Loucy (cell line): ENCODE data around the gene RRP1B.
"Not testable (repeated sequence)": the region's sequence is repeated elsewhere in the genome, so short reads cannot be mapped to it uniquely, and the experiment has no call there.

Source experiments
- H2AFZ ChIP-seq: fragments of 200-600 bp; sonication (generic); 2 replicates; pipeline ENCODE4 v1.6.0; 2016; ENCODE audit warnings: antibody characterized with exemption, mild to moderate bottlenecking, low read length, moderate library complexity
- H3F3A ChIP-seq: fragments of 200-600 bp; 2 replicates; pipeline ENCODE4 v1.6.0; 2016; ENCODE audit warnings: antibody characterized with exemption, low read depth, mild to moderate bottlenecking
- H3K27me3 ChIP-seq: fragments of 200-600 bp; sonication (generic); 2 replicates; pipeline ENCODE4 v1.6.1; 2014; ENCODE audit warnings: low read length, mild to moderate bottlenecking; ENCODE audit not compliant: insufficient read depth, poor library complexity, severe bottlenecking
- H3K36me3 ChIP-seq: fragments of 200-600 bp; sonication (generic); 2 replicates; pipeline ENCODE4 v1.6.1; 2016; ENCODE audit warnings: low read length; ENCODE audit not compliant: insufficient read depth
- H3K4me1 ChIP-seq: fragments of 200-600 bp; sonication (generic); 2 replicates; pipeline ENCODE4 v1.5.1; 2014; ENCODE audit warnings: low read length, mild to moderate bottlenecking; ENCODE audit not compliant: insufficient read depth, poor library complexity, severe bottlenecking
- H3K4me2 ChIP-seq: fragments of 200-600 bp; sonication (generic); 2 replicates; pipeline ENCODE4 v1.6.0; 2014; ENCODE audit warnings: antibody characterized with exemption, low read length, low read depth, mild to moderate bottlenecking; ENCODE audit not compliant: poor library complexity, severe bottlenecking
- H3K4me3 ChIP-seq: fragments of 200-600 bp; sonication (generic); 2 replicates; pipeline ENCODE4 v1.5.1; 2014; ENCODE audit warnings: low read length, mild to moderate bottlenecking, mixed read lengths; ENCODE audit not compliant: poor library complexity, severe bottlenecking
- H3K79me2 ChIP-seq: fragments of 200-600 bp; sonication (generic); 2 replicates; pipeline ENCODE4 v1.6.1; 2014; ENCODE audit warnings: low read length; ENCODE audit not compliant: insufficient read depth
- H3K9ac ChIP-seq: fragments of 200-600 bp; sonication (generic); 2 replicates; pipeline ENCODE4 v1.6.0; 2014; ENCODE audit warnings: mild to moderate bottlenecking, low read depth, low read length, moderate library complexity; ENCODE audit not compliant: poor library complexity, severe bottlenecking
- H3K9me2 ChIP-seq: fragments of 200-600 bp; sonication (generic); replicated peaks from 2 replicates; pipeline ENCODE4 v1.6.1; 2016; ENCODE audit warnings: low read depth, low read length, mixed read lengths
- H3K9me3 ChIP-seq: fragments of 200-600 bp; sonication (generic); 2 replicates; pipeline ENCODE4 v1.6.1; 2014; ENCODE audit warnings: mild to moderate bottlenecking, antibody characterized with exemption, low read length, low read depth; ENCODE audit not compliant: insufficient read depth
- H4K20me1 ChIP-seq: fragments of 200-600 bp; sonication (generic); 2 replicates; pipeline ENCODE4 v1.6.0; 2014; ENCODE audit warnings: antibody characterized with exemption, low read length, mild to moderate bottlenecking; ENCODE audit not compliant: insufficient read depth, poor library complexity, severe bottlenecking
- EZH2phosphoT487 ChIP-seq: fragments of 200-600 bp; IDR thresholded peaks from 2 replicates; pipeline ENCODE4 v1.6.1; 2018; ENCODE audit warnings: antibody characterized with exemption, mild to moderate bottlenecking, moderate library complexity, borderline replicate concordance
- TF ChIP-seq, protein P1 (sequence below): fragments of 200-600 bp; sonication (generic); conservative IDR thresholded peaks from 2 replicates; pipeline ENCODE4 v1.5.1; 2014; ENCODE audit warnings: mild to moderate bottlenecking, antibody characterized with exemption, low read length

The RRP1B gene

DNA sequence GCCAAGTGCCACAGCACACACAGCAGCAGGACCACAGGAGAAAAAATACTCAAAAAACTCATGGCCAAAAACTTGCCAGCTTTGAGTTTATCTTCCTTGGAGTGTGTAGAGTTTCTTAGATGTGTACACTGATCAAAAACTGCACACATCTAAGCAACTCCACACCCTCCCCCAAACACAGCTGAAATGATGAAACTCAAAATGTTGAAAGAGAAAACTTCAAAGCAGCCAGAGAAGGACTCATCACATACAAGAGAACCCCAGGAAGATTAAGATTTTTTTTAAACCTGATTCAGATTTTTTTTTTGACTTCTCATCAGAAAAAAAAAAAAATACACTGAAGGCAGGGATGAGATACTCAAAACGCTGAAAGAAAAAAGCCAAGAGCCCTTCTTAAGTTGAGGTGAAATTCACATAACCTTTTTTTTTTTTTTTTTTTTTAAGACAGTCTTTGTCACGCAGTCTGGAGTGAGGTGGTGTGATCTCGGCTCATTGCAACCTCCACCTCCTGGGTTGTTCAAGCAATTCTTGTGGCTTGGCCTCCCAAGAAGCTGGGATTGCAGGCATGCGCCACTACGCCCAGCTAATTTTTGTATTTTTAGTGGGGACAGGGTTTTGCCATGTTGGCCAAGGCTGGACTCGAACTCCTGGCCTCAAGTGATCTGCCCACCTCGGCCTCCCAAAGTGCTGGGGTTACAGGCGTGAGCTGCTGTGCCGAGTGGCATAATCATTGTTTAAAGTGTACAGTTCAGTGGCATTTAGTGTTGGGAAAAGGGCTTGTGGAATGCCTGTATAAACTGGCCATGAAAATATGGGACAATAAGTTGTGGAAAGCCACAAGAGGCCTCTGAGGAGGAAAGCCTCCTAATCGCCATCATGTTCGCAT is 38.6 kb downstream of the RRP1B start:
- H3K9ac ChIP-seq = no peak overlapping the region
- H3K36me3 ChIP-seq = peaks cover 35% of the 10 kb centered on the region; the same call in 1 of the 2 replicates

DNA sequence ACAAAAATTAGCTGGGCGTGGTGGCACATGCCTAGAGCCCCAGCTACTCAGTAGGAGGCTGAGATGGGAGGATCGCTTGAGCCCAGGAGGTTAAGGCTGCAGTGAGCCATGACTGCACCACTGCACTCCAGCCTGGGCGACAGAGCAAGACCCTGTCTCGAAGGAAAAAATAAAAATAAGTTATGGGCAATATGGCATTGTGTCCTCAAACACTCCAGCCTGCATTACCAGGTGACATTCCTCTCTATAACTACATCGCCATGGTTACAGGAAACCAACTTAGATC is 40.1 kb downstream of the RRP1B start:
- not testable (repeated sequence) for H4K20me1 ChIP-seq, H2AFZ ChIP-seq, H3K4me3 ChIP-seq, H3K9me3 ChIP-seq, H3K9ac ChIP-seq, H3K27me3 ChIP-seq, H3K4me2 ChIP-seq, H3K79me2 ChIP-seq, H3K9me2 ChIP-seq, H3K4me1 ChIP-seq, H3F3A ChIP-seq
- H3K36me3 ChIP-seq = peaks cover 21% of the 10 kb centered on the region; the same call in 1 of the 2 replicates

More for the DNA sequence above, 38.6 kb downstream of the RRP1B start:
- no peak overlapping the region for H3K4me2 ChIP-seq
- H3K4me1 ChIP-seq = no peaks in the 10 kb centered on the region
- TF ChIP-seq, protein P1, sequence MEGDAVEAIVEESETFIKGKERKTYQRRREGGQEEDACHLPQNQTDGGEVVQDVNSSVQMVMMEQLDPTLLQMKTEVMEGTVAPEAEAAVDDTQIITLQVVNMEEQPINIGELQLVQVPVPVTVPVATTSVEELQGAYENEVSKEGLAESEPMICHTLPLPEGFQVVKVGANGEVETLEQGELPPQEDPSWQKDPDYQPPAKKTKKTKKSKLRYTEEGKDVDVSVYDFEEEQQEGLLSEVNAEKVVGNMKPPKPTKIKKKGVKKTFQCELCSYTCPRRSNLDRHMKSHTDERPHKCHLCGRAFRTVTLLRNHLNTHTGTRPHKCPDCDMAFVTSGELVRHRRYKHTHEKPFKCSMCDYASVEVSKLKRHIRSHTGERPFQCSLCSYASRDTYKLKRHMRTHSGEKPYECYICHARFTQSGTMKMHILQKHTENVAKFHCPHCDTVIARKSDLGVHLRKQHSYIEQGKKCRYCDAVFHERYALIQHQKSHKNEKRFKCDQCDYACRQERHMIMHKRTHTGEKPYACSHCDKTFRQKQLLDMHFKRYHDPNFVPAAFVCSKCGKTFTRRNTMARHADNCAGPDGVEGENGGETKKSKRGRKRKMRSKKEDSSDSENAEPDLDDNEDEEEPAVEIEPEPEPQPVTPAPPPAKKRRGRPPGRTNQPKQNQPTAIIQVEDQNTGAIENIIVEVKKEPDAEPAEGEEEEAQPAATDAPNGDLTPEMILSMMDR = no peak
- TF ChIP-seq EZH2phosphoT487 = no peak
- H2AFZ ChIP-seq = no peak overlapping the region
- no peaks in the 10 kb centered on the region for H3K9me2 ChIP-seq
- no peak overlapping the region for H3K4me3 ChIP-seq
- H3F3A ChIP-seq = no peaks in the 10 kb centered on the region
- H3K79me2 ChIP-seq = no peaks in the 10 kb centered on the region
- H3K27me3 ChIP-seq = no peaks in the 10 kb centered on the region
- H3K9me3 ChIP-seq = no peaks in the 10 kb centered on the region
- no peaks in the 10 kb centered on the region for H4K20me1 ChIP-seq

DNA sequence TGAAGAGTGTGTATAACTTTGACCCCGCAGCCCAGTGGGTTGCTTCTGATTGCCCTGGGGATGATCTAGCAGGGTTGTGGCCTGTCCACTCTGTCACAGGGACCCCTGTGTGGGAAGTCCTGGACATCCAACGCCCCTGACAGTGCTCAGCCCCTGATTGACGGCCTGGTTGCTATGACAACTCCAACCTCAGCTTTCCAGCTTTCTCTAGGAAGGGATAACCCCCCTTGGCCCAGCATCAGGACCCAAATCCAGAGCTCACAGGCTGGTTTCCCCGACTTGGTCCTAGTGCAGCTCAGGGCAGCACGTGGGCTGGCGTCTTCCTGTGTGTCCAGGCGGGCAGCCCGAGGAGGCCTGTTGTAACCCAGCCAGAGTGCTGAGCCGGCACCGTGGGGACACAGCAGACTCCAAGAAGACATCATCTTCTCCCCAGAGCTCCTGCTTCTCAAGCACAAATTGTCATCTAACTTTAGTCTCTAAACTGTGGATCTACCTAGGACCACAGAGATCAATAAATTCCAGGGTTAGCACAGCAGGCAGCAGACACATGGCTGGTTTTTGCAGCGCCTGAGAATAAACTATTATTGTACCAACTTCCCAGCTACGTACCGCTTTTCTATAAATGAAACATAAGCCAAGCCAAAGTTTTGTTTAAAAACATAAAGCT is 40.7 kb downstream of the RRP1B start:
- H3K4me2 ChIP-seq = no peak overlapping the region

More for the DNA sequence above, 40.7 kb downstream of the RRP1B start:
- Histone ChIP-seq H3K79me2 (no peaks in the 10 kb centered on the region), H3K9ac (no peak overlapping the region), H3F3A (no peaks in the 10 kb centered on the region), H3K9me2 (no peaks in the 10 kb centered on the region), H3K4me3 (no peak overlapping the region), H3K27me3 (no peaks in the 10 kb centered on the region), H3K36me3 (peaks cover 17% of the 10 kb centered on the region; the same call in 1 of the 2 replicates), H2AFZ (no peak overlapping the region), H3K9me3 (no peaks in the 10 kb centered on the region), H3K4me1 (no peaks in the 10 kb centered on the region), H4K20me1 (no peaks in the 10 kb centered on the region)
- no peak for TF ChIP-seq EZH2phosphoT487
- TF ChIP-seq, protein P1 = no peak
